Upper lobe of left lung (tissue), 4 donors: Measurements from ENCODE around the gene EFNA3.

Experiments used
- CTCF ChIP-seq, 6 experiments: fragments of 450-650 bp in 4 of 6; fragments of 200-600 bp in 2 of 6; sonication (generic) in 2 of 6; IDR thresholded peaks; one replicate each; pipeline ENCODE4 v1.5.1; 2016 to 2019; ENCODE audit warnings: antibody characterized with exemption in 6 of 6
- POLR2A ChIP-seq, 4 donors: fragments of 450-650 bp; IDR thresholded peaks; one replicate each; pipeline ENCODE4 v1.5.1; 2016 to 2017; ENCODE audit warnings: antibody characterized with exemption in 4 of 4, mild to moderate bottlenecking in 2 of 4
- POLR2AphosphoS5 ChIP-seq, 2 donors: sonication (generic); formaldehyde crosslinking; IDR thresholded peaks; one replicate each; pipeline ENCODE4 v1.5.1; 2017; ENCODE audit warnings: antibody characterized with exemption in 2 of 2

- TF ChIP-seq CTCF (IDR thresholded peaks at IDR 0.05) (no peak), POLR2A (IDR thresholded peaks at IDR 0.05) (no peak), POLR2AphosphoS5 (IDR thresholded peaks at IDR 0.05) (no peak)
Measured at GRCh38 chr1:155037851-155038441, 40.7 kb upstream of the EFNA3 start.
